Gastrocnemius medialis (tissue), 4 donors: ENCODE measurements around the gene BCL11B.

Source experiments
- CTCF ChIP-seq, 5 experiments: fragments of 450-650 bp in 3 of 5; fragments of 200-600 bp in 2 of 5; sonication (generic) in 2 of 5; IDR thresholded peaks in 4 of 5; conservative IDR thresholded peaks in 1 of 5; 1 replicate in 4 of 5; 2 replicates in 1 of 5; pipeline ENCODE4 v1.5.1; 2016 to 2019; ENCODE audit warnings: antibody characterized with exemption in 5 of 5, mild to moderate bottlenecking in 3 of 5, moderate library complexity in 3 of 5
- POLR2A ChIP-seq, 2 donors: fragments of 450-650 bp; IDR thresholded peaks; one replicate each; pipeline ENCODE4 v1.6.1; 2017; ENCODE audit warnings: antibody characterized with exemption in 2 of 2, mild to moderate bottlenecking in 2 of 2, moderate library complexity in 2 of 2

- TF ChIP-seq CTCF (IDR thresholded peaks at IDR 0.05 in 4 of 5, conservative IDR thresholded peaks at IDR 0.05 in 1 of 5) (no peak), POLR2A (IDR thresholded peaks at IDR 0.05) (no peak)
Observed at GRCh38 chr14:99247772-99248171, 24.2 kb downstream of the BCL11B start.
